Tibial nerve (tissue), 4 donors: Measurements from ENCODE around the gene LDB3.

Source experiments
- CTCF ChIP-seq, 5 experiments: fragments of 200-600 bp in 3 of 5; fragments of 450-650 bp in 2 of 5; sonication (generic) in 3 of 5; IDR thresholded peaks; one replicate each; pipeline ENCODE4 v1.5.1; 2016 to 2019; ENCODE audit warnings: antibody characterized with exemption in 5 of 5, mild to moderate bottlenecking in 3 of 5, moderate library complexity in 2 of 5
- EP300 ChIP-seq, 2 donors: sonication (generic); formaldehyde crosslinking; IDR thresholded peaks; one replicate each; pipeline ENCODE4 v1.6.1; 2017; ENCODE audit warnings: antibody characterized with exemption in 2 of 2, mild to moderate bottlenecking in 1 of 2
- POLR2A ChIP-seq, 2 donors: fragments of 450-650 bp; IDR thresholded peaks; one replicate each; pipeline ENCODE4 v1.6.1; 2017; ENCODE audit warnings: antibody characterized with exemption in 2 of 2, mild to moderate bottlenecking in 2 of 2, moderate library complexity in 2 of 2

GRCh38 chr10:86652361-86653202 lies 15.7 kb upstream of the LDB3 start:
- TF ChIP-seq CTCF (IDR thresholded peaks at IDR 0.05) (no peak), POLR2A (IDR thresholded peaks at IDR 0.05) (no peak), EP300 (IDR thresholded peaks at IDR 0.05) (no peak)
